PC-3 (cell line): Measurements from ENCODE around the gene ELOVL2. TPM values are rescaled to one million over a fixed set of nuclear protein-coding genes. Genes with fewer than 3 reads are reported as not detected.

Experiments
- ATAC-seq: fragments of 200-7000 bp; cut with Tn5 transposase; 2 replicates; pipeline ENCODE4 v1.9.1; 2020; ENCODE audit warnings: mild to moderate bottlenecking, moderate library complexity
- BruUV-seq: library from RNA; stranded (reverse); fragments of 400-500 nt; replicated peaks from 2 replicates; lab custom pipeline; 2021; lab: Mats Ljungman, UMichigan
- CTCF ChIA-PET: fragments of 300-600 bp; sonication (Branson Sonifier 250); formaldehyde crosslinking; loops from one replicate; lab custom pipeline; 2022; ENCODE audit warnings: antibody characterized with exemption; lab: Charles Lee
- POLR2A ChIA-PET: fragments of 300-600 bp; sonication (Branson Sonifier 250); formaldehyde crosslinking; loops from one replicate; lab custom pipeline; 2022; ENCODE audit warnings: antibody characterized with exemption; ENCODE audit not compliant: unreplicated experiment; lab: Charles Lee
- DNase-seq: peaks from one replicate; pipeline ENCODE4 v3.0.0-alpha.2; 2015
- H2AFZ ChIP-seq: fragments of 300-600 bp; sonication (generic); 2 replicates; pipeline ENCODE4 v1.6.0; 2016; ENCODE audit warnings: antibody characterized with exemption, low read length
- H3F3A ChIP-seq: fragments of 300-600 bp; sonication (generic); one replicate; pipeline ENCODE4 v1.6.0; 2017; ENCODE audit warnings: antibody characterized with exemption, low read length, control low read depth, mild to moderate bottlenecking; ENCODE audit not compliant: unreplicated experiment
- H3K27ac ChIP-seq: fragments of 300-600 bp; sonication (generic); 2 replicates; pipeline ENCODE4 v1.5.1; 2016; ENCODE audit warnings: mild to moderate bottlenecking, low read length
- H3K27me3 ChIP-seq: fragments of 300-600 bp; sonication (generic); 2 replicates; pipeline ENCODE4 v1.6.1; 2016; ENCODE audit warnings: low read length, mixed read lengths
- H3K36me3 ChIP-seq: fragments of 300-600 bp; sonication (generic); 2 replicates; pipeline ENCODE4 v1.6.1; 2016; ENCODE audit warnings: low read depth, mixed run types, low read length, mixed read lengths
- H3K4me1 ChIP-seq: fragments of 300-600 bp; sonication (generic); 2 replicates; pipeline ENCODE4 v1.5.1; 2016; ENCODE audit warnings: low read length; ENCODE audit not compliant: insufficient read depth
- H3K4me2 ChIP-seq: fragments of 300-600 bp; sonication (generic); 2 replicates; pipeline ENCODE4 v1.6.0; 2016; ENCODE audit warnings: low read length
- H3K4me3 ChIP-seq: fragments of 300-600 bp; sonication (generic); 2 replicates; pipeline ENCODE4 v1.5.1; 2016; ENCODE audit warnings: mild to moderate bottlenecking, low read length, mixed read lengths
- H3K79me2 ChIP-seq: fragments of 300-600 bp; sonication (generic); 2 replicates; pipeline ENCODE4 v1.6.1; 2017; ENCODE audit warnings: low read length, mixed read lengths
- H3K9ac ChIP-seq: fragments of 300-600 bp; sonication (generic); 2 replicates; pipeline ENCODE4 v1.6.0; 2016; ENCODE audit warnings: mild to moderate bottlenecking, low read length
- H3K9me2 ChIP-seq: fragments of 300-600 bp; sonication (generic); replicated peaks from 2 replicates; pipeline ENCODE4 v1.6.1; 2016; ENCODE audit warnings: mixed run types, low read length, mixed read lengths
- H3K9me3 ChIP-seq: fragments of 300-600 bp; sonication (generic); 2 replicates; pipeline ENCODE4 v1.6.1; 2016; ENCODE audit warnings: low read length, mixed read lengths
- H4K20me1 ChIP-seq: fragments of 300-600 bp; sonication (generic); 2 replicates; pipeline ENCODE4 v1.6.1; 2016; ENCODE audit warnings: low read length, mixed read lengths
- CTCF ChIP-seq: fragments of 300-600 bp; sonication (generic); conservative IDR thresholded peaks from 2 replicates; pipeline ENCODE4 v1.5.1; 2017; ENCODE audit warnings: antibody characterized with exemption, low read depth, mild to moderate bottlenecking, low read length
- EZH2 ChIP-seq: fragments of 300-600 bp; sonication (generic); IDR thresholded peaks from one replicate; pipeline ENCODE4 v1.6.1; 2017; ENCODE audit warnings: antibody characterized with exemption, mild to moderate bottlenecking, low read length; ENCODE audit not compliant: unreplicated experiment
- EZH2phosphoT487 ChIP-seq: fragments of 300-600 bp; sonication (generic); IDR thresholded peaks from 2 replicates; pipeline ENCODE4 v1.6.1; 2018; ENCODE audit warnings: mild to moderate bottlenecking, antibody characterized with exemption, low read length, borderline replicate concordance
- intact Hi-C: fragments of 100-400 bp; cut with micrococcal nuclease; formaldehyde crosslinking; loops from 2 replicates; pipeline ENCODE4 v1.9.0; 2023
- total RNA-seq: library from RNA; depleted of rRNA; stranded (reverse); fragments of >200 nt; gene quantifications from 2 replicates; pipeline ENCODE4 v1.2.3, GENCODE V29; 2014

ELOVL2 gene
- total RNA-seq, 1 experiment from 2014 or later = 0.91 TPM

- CTCF ChIA-PET = no interaction called here
- peak overlapping the region; percentile 60; the same call in 1 of the 2 replicates for H2AFZ ChIP-seq
- intact Hi-C loops = no loop called here
- H3K36me3 ChIP-seq = no peaks in the 10 kb centered on the region
- no peaks in the 10 kb centered on the region for H3F3A ChIP-seq
- DNase-seq (no peak), ATAC-seq (no peak)
- H3K27me3 ChIP-seq = peaks cover 35% of the 10 kb centered on the region
- TF ChIP-seq EZH2phosphoT487 (no peak), EZH2 (no peak), CTCF (no peak)
- H4K20me1 ChIP-seq = no peaks in the 10 kb centered on the region
- BruUV-seq = no TSS peak
- H3K9me2 ChIP-seq = no peaks in the 10 kb centered on the region
- no peaks in the 10 kb centered on the region for H3K79me2 ChIP-seq
- no peak overlapping the region for H3K9ac ChIP-seq
- H3K4me2 ChIP-seq = peak overlapping the region; percentile 80
- POLR2A ChIA-PET = no interaction called here
- peaks cover 5% of the 10 kb centered on the region; the same call in 1 of the 2 replicates for H3K4me1 ChIP-seq
- H3K9me3 ChIP-seq = no peaks in the 10 kb centered on the region
- H3K27ac ChIP-seq = no peak overlapping the region
- H3K4me3 ChIP-seq = peak overlapping the region; percentile 63
These were observed 635 bp upstream of the ELOVL2 start for GRCh38 chr6:11044712-11045167.

- H3K27me3 ChIP-seq = peaks cover 35% of the 10 kb centered on the region
- H3K4me2 ChIP-seq = peak overlapping the region; percentile 73
- H3K4me1 ChIP-seq = peaks cover 5% of the 10 kb centered on the region; the same call in 1 of the 2 replicates
- H3K4me3 ChIP-seq = peak overlapping the region; percentile 61
- no TSS peak for BruUV-seq
- no peak overlapping the region for H3K9ac ChIP-seq
- no peaks in the 10 kb centered on the region for H3K79me2 ChIP-seq
- ChIA-PET CTCF (interaction anchor here (0.6 kb wide), 1 partner anchor 569 kb away, joined by 3 read pairs; no protein-coding TSS in a partner anchor), POLR2A (no interaction called here)
- DNase-seq = no peak
- peak overlapping the region; percentile 63 for H2AFZ ChIP-seq
- no peaks in the 10 kb centered on the region for H3K36me3 ChIP-seq
- no peaks in the 10 kb centered on the region for H3F3A ChIP-seq
- no peak overlapping the region for H3K27ac ChIP-seq
- no peak for TF ChIP-seq CTCF
- TF ChIP-seq EZH2phosphoT487 = peak; percentile 61; the same call in 1 of the 2 replicates
- TF ChIP-seq EZH2 = peak; percentile 83
- H3K9me2 ChIP-seq = no peaks in the 10 kb centered on the region
- H4K20me1 ChIP-seq = no peaks in the 10 kb centered on the region
- peak; percentile 18 for ATAC-seq
- intact Hi-C loops = no loop called here
- no peaks in the 10 kb centered on the region for H3K9me3 ChIP-seq
These were observed 636 bp downstream of the ELOVL2 start for GRCh38 chr6:11043378-11043960.

- Histone ChIP-seq H3K4me3 (no peak overlapping the region; the same call in 1 of the 2 replicates), H3K9me2 (no peaks in the 10 kb centered on the region), H3K4me2 (peak overlapping the region; percentile 73), H3K27ac (no peak overlapping the region), H2AFZ (peak overlapping the region; percentile 63; the same call in 1 of the 2 replicates), H3K9me3 (no peaks in the 10 kb centered on the region), H4K20me1 (no peaks in the 10 kb centered on the region), H3K79me2 (no peaks in the 10 kb centered on the region), H3K36me3 (no peaks in the 10 kb centered on the region), H3K4me1 (peaks cover 5% of the 10 kb centered on the region; the same call in 1 of the 2 replicates), H3K9ac (no peak overlapping the region), H3F3A (no peaks in the 10 kb centered on the region), H3K27me3 (peaks cover 35% of the 10 kb centered on the region)
- POLR2A ChIA-PET = no interaction called here
- ATAC-seq (no peak), DNase-seq (no peak)
- intact Hi-C loops = no loop called here
- no TSS peak for BruUV-seq
- TF ChIP-seq EZH2 (no peak), EZH2phosphoT487 (no peak), CTCF (no peak)
- CTCF ChIA-PET = no interaction called here
These were observed 1.2 kb downstream of the ELOVL2 start for GRCh38 chr6:11042750-11043377.
